GM23338 (cell line): Measurements from ENCODE around the gene C1orf174.

ENCODE experiments used
- CREB1 ChIP-seq: fragments of 250-450 bp; sonication (Bioruptor Pico); IDR thresholded peaks from 2 replicates; pipeline ENCODE4 v1.5.0; 2020; ENCODE audit warnings: low read depth, mild to moderate bottlenecking, moderate library complexity
- EZH2 ChIP-seq: fragments of 200-600 bp; sonication (generic); IDR thresholded peaks from one replicate; pipeline ENCODE4 v1.8.0; 2017; ENCODE audit warnings: antibody characterized with exemption, mild to moderate bottlenecking, low read depth; ENCODE audit not compliant: unreplicated experiment
- EZH2phosphoT487 ChIP-seq: fragments of 200-600 bp; sonication (generic); IDR thresholded peaks from one replicate; pipeline ENCODE4 v1.8.1; 2018; ENCODE audit warnings: antibody characterized with exemption; ENCODE audit not compliant: unreplicated experiment
- JUNB ChIP-seq: IDR thresholded peaks from one replicate; pipeline ENCODE4 v1.6.1; 2016; ENCODE audit warnings: antibody characterized with exemption; ENCODE audit not compliant: unreplicated experiment
- POLR2AphosphoS5 ChIP-seq: IDR thresholded peaks from 2 replicates; pipeline ENCODE4 v1.6.1; 2016; ENCODE audit warnings: antibody characterized with exemption, low read depth
- TF ChIP-seq, protein P1 (sequence below), 2 experiments: fragments of 200-600 bp in 1 of 2; sonication (generic) in 1 of 2; conservative IDR thresholded peaks; 2 replicates each; pipeline versions ENCODE4 v1.5.1 to v1.6.1; 2016 to 2017; ENCODE audit warnings: antibody characterized with exemption in 2 of 2, low read depth in 2 of 2, mild to moderate bottlenecking in 2 of 2, moderate library complexity in 1 of 2
- TF ChIP-seq, protein P2 (sequence below): IDR thresholded peaks from 2 replicates; pipeline ENCODE4 v1.6.1; 2016; ENCODE audit warnings: antibody characterized with exemption

DNA sequence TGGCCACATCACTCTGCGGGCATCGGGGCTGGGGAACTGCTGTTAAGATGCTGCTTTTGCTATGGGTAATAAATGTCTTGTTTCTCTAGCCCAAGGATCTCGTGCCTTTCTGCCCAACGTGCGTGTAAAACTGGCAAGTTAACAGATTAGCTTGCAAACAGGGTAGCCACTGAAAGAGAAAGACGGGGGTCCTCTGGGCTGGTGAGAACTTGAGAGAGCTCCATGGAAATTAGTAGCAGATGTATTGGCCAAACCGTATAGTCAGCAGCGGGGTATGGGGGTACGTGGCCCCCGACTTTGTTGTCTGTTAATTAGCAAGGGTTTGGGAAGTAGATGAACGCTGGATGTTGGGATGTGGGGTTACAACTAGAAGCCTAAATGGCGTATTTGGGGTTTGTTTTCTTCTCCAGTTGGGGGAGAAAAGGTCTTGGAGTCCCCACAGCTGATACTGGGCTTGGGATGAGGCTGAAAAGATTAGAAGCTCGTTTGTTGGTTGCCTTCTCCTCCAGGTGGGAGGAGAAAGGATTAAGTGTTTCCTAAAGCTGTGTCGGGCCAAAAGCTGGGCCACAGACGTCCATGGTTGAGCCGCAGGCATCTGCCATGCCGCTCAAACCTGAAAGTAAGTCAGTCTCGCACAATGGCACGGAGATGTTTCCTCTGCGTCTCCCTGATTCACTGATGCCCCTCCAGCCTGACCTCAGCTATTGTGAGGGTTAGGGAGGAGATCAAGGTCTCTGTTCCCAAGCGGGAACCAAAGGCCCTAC lies 32.3 kb upstream of the C1orf174 start:
- TF ChIP-seq, protein P1, sequence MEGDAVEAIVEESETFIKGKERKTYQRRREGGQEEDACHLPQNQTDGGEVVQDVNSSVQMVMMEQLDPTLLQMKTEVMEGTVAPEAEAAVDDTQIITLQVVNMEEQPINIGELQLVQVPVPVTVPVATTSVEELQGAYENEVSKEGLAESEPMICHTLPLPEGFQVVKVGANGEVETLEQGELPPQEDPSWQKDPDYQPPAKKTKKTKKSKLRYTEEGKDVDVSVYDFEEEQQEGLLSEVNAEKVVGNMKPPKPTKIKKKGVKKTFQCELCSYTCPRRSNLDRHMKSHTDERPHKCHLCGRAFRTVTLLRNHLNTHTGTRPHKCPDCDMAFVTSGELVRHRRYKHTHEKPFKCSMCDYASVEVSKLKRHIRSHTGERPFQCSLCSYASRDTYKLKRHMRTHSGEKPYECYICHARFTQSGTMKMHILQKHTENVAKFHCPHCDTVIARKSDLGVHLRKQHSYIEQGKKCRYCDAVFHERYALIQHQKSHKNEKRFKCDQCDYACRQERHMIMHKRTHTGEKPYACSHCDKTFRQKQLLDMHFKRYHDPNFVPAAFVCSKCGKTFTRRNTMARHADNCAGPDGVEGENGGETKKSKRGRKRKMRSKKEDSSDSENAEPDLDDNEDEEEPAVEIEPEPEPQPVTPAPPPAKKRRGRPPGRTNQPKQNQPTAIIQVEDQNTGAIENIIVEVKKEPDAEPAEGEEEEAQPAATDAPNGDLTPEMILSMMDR (conservative IDR thresholded peaks at IDR 0.05; ENCODE audit: low read depth in 2 of 2) = no peak
- TF ChIP-seq POLR2AphosphoS5 = no peak
- no peak for TF ChIP-seq JUNB
- no peak for TF ChIP-seq EZH2
- no peak for TF ChIP-seq EZH2phosphoT487
- no peak for TF ChIP-seq CREB1
- TF ChIP-seq, protein P2, sequence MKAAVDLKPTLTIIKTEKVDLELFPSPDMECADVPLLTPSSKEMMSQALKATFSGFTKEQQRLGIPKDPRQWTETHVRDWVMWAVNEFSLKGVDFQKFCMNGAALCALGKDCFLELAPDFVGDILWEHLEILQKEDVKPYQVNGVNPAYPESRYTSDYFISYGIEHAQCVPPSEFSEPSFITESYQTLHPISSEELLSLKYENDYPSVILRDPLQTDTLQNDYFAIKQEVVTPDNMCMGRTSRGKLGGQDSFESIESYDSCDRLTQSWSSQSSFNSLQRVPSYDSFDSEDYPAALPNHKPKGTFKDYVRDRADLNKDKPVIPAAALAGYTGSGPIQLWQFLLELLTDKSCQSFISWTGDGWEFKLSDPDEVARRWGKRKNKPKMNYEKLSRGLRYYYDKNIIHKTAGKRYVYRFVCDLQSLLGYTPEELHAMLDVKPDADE = no peak
